Adrenal gland (tissue), 12 donors: ENCODE data around the gene EHBP1. TPM values are rescaled to one million over a fixed set of nuclear protein-coding genes. Genes with fewer than 3 reads are reported as not detected.
A peak's percentile ranks its signal among the peaks of the same experiment; 100 is the strongest.

ENCODE experiments used
- DNase-seq, 7 donors: peaks; one replicate each; pipeline ENCODE4 v3.0.0-alpha.2; 2019 to 2020
- H3K27ac ChIP-seq, 5 donors: fragments of 200-600 bp; sonication (generic) in 4 of 5; 1 replicate in 3 of 5; 2 replicates in 2 of 5; pipeline versions ENCODE4 v1.5.1 to v1.8.0; 2016 to 2020; ENCODE audit warnings: mild to moderate bottlenecking in 1 of 5
- H3K27me3 ChIP-seq: fragments of 200-600 bp; 2 replicates; pipeline ENCODE4 v1.8.0; 2021
- H3K36me3 ChIP-seq, 2 donors: fragments of 200-600 bp; replicated peaks in 1 of 2; 1 replicate in 1 of 2; 2 replicates in 1 of 2; pipeline versions ENCODE4 v1.5.1 to v1.8.0; 2018 to 2022
- H3K4me1 ChIP-seq, 2 donors: fragments of 200-600 bp; replicated peaks in 1 of 2; 1 replicate in 1 of 2; 2 replicates in 1 of 2; pipeline versions ENCODE4 v1.5.1 to v1.8.0; 2018 to 2021
- H3K4me3 ChIP-seq, 4 donors: fragments of 200-600 bp; sonication (generic) in 3 of 4; one replicate each; pipeline ENCODE4 v1.5.1; 2016 to 2018
- H3K9me3 ChIP-seq, 3 donors: fragments of 200-600 bp; sonication (generic) in 1 of 3; replicated peaks in 1 of 3; 1 replicate in 2 of 3; 2 replicates in 1 of 3; pipeline versions ENCODE4 v1.5.1 to v1.8.0; 2016 to 2021
- CTCF ChIP-seq, 6 experiments: fragments of 450-650 bp in 4 of 6; fragments of 200-600 bp in 2 of 6; sonication (generic) in 1 of 6; IDR thresholded peaks; 1 replicate in 5 of 6; 2 replicates in 1 of 6; pipeline versions ENCODE4 v1.5.1 to v1.8.0; 2016 to 2021; ENCODE audit warnings: antibody characterized with exemption in 6 of 6, mild to moderate bottlenecking in 2 of 6, moderate library complexity in 1 of 6
- POLR2A ChIP-seq, 2 donors: fragments of 450-650 bp; IDR thresholded peaks; one replicate each; pipeline ENCODE4 v1.6.1; 2017; ENCODE audit warnings: antibody characterized with exemption in 2 of 2, mild to moderate bottlenecking in 2 of 2, moderate library complexity in 1 of 2
- WGBS, 4 donors: extraction: QIAGEN DNeasy Blood & Tissue Kit in 2 of 4; methylation state at CpG; one replicate each; pipeline versions ENCODE4 v1.1.5 to v1.1.7; 2013 to 2017; 5-methylcytosine and 5-hydroxymethylcytosine counted together
- intact Hi-C, 2 donors: fragments of 100-400 bp; cut with DNase I; formaldehyde crosslinking; loops; one replicate each; pipeline versions ENCODE4 v1.14.1 to v1.15.0; 2022 to 2023
- polyA plus RNA-seq, 3 donors: library from polyadenylated mRNA; stranded (reverse); fragments of 200-250 nt in 2 of 3; fragments of 350-450 nt in 1 of 3; fragmentation: Illumina TruSeq in 1 of 3; extraction: RNeasy Lipid Tissue Mini Kit (QIAGEN cat#74804) in 1 of 3; gene quantifications; one replicate each; pipeline ENCODE4 v1.2.3, GENCODE V29; 2013 to 2014
- total RNA-seq, 9 donors: library from RNA; depleted of rRNA in 4 of 9; stranded (reverse); fragments of >200 nt in 4 of 9; fragments of 120-200 nt in 1 of 9; fragmentation: NEBNext Ultra II Directional in 1 of 9; extraction: Animal tissue kit (Norgen Biotek cat#: 25700) in 1 of 9; gene quantifications; one replicate each; pipeline versions ENCODE4 v1.1.0 to v1.2.4, GENCODE V29; 2013 to 2023
- donor health status: healthy with polysubstance abuse.
- donor health status: Bipolar disorder and iron deficiency.
- donor health status: DM: yes; HTN: yes; CAD: no.
- donor health status: DM: no; HTN: no; CAD: no.
- donor health status: DM: no; HTN: no; CAD: no.
- donor health status: DM: yes; HTN: yes; CAD: no.

EHBP1 gene
- total and polyA plus RNA-seq, 12 donors, result 13.5 to 83.6 (median 46.3) TPM

GRCh38 chr2:62998949-62999348 is 293.4 kb downstream of the EHBP1 start:
- Histone ChIP-seq H3K9me3 (peaks cover 0 to 5% (median 0%) of the 10 kb centered on the region in 3 donors), H3K4me1 (no peaks in the 10 kb centered on the region), H3K4me3 (no peak overlapping the region), H3K27me3 (no peaks in the 10 kb centered on the region), H3K27ac (no peak overlapping the region), H3K36me3 (peaks cover 0 to 5% of the 10 kb centered on the region in 2 donors)
- 76 to 96% (median 87%) methylated on average over 1 of the region's 1 CpG for WGBS, 4 donors
- TF ChIP-seq POLR2A (IDR thresholded peaks at IDR 0.05) (no peak), CTCF (IDR thresholded peaks at IDR 0.05) (no peak)
- DNase-seq, result no peak
- intact Hi-C loops, result no loop called here

GRCh38 chr2:62999905-63000304 is 294.4 kb downstream of the EHBP1 start:
- peak in 4 of 7 donors; percentile 11 to 38 (median 22) for DNase-seq
- Histone ChIP-seq H3K36me3 (peaks cover 0 to 5% of the 10 kb centered on the region in 2 donors), H3K9me3 (peaks cover 0 to 5% (median 0%) of the 10 kb centered on the region in 3 donors), H3K27ac (no peak overlapping the region), H3K27me3 (no peaks in the 10 kb centered on the region), H3K4me1 (no peaks in the 10 kb centered on the region), H3K4me3 (no peak overlapping the region)
- TF ChIP-seq POLR2A (IDR thresholded peaks at IDR 0.05), result no peak
- TF ChIP-seq CTCF (IDR thresholded peaks at IDR 0.05), result no peak
- intact Hi-C loops, result no loop called here
- 78 to 96% (median 88%) methylated on average over 1 of the region's 1 CpG for whole genome bisulfite sequencing, 4 donors

- 79 to 96% (median 95%) methylated on average over 1 of the region's 1 CpG for WGBS, 4 donors
- H3K27ac ChIP-seq, result no peak overlapping the region
- no peaks in the 10 kb centered on the region for H3K27me3 ChIP-seq
- peaks cover 0 to 5% (median 0%) of the 10 kb centered on the region in 3 donors for H3K9me3 ChIP-seq
- no peak for DNase-seq
- peaks cover 0 to 5% of the 10 kb centered on the region in 2 donors for H3K36me3 ChIP-seq
- intact Hi-C loops, result no loop called here
- no peak for TF ChIP-seq CTCF (IDR thresholded peaks at IDR 0.05)
- TF ChIP-seq POLR2A (IDR thresholded peaks at IDR 0.05), result no peak
- H3K4me3 ChIP-seq, result no peak overlapping the region
- H3K4me1 ChIP-seq, result no peaks in the 10 kb centered on the region
These were observed 295.3 kb downstream of the EHBP1 start for GRCh38 chr2:63000801-63001200.

GRCh38 chr2:63001576-63001975 is 296.1 kb downstream of the EHBP1 start:
- intact Hi-C loops, result no loop called here
- Histone ChIP-seq H3K27ac (no peak overlapping the region), H3K27me3 (no peaks in the 10 kb centered on the region), H3K36me3 (peaks cover 0 to 2% of the 10 kb centered on the region in 2 donors), H3K4me1 (no peaks in the 10 kb centered on the region), H3K4me3 (no peak overlapping the region), H3K9me3 (peaks cover 0 to 5% (median 0%) of the 10 kb centered on the region in 3 donors)
- TF ChIP-seq POLR2A (IDR thresholded peaks at IDR 0.05) (no peak), CTCF (IDR thresholded peaks at IDR 0.05) (no peak)
- DNase-seq, result no peak
